Measurements from ENCODE around the gene ELK4.

The ELK4 gene, protein sequence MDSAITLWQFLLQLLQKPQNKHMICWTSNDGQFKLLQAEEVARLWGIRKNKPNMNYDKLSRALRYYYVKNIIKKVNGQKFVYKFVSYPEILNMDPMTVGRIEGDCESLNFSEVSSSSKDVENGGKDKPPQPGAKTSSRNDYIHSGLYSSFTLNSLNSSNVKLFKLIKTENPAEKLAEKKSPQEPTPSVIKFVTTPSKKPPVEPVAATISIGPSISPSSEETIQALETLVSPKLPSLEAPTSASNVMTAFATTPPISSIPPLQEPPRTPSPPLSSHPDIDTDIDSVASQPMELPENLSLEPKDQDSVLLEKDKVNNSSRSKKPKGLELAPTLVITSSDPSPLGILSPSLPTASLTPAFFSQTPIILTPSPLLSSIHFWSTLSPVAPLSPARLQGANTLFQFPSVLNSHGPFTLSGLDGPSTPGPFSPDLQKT

DNA sequence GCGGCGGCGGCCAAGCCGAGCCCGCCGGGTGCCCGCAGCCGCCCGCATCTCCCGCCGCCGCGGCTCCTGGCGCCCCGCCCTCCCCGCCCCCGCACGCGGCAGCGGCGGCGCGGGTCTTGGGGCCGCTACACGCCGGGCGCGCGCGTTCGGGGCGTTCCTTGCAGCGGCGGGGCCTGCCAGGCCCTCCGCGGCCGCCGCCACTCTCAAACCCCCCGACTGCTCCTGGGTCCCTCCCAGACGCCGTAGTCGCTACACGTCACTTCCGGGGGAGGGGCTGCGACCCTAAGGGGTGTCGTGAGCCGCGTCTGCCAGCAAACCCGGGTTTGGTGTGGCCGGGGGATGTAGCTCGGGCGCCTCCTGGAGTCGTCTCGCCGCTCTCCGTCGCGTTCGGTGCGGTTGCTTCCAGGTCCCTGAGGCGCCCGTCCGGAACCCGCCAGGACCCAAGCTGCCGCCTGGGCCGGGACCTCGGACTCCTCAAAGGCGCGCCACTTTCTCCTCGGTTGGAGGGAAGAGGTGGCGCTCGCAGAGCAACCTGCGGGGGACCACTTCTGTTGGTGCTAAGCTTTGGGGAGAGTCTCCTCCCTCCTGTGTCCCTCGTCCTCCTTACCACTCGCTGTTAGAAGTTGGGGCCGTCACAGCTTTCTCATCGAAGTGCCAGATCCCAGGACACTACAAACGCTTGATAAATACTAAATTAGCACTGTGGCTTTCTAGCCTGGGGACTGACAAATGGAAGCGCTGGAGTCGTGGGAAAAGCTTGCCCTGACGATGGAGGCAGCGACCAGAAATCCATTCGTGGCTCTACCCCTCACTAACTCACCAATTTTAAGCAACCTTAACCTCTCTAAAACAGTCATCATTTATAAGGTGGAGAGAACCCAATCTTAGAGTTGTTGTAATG, at the start of gene ELK4:
ELK4 (minus strand) TSS at position 244 of the 901 bp plus-strand sequence. CDS start 8,129 bp downstream, outside the sequence.
- DNase-seq (ENCODE audit: low read depth in 2 of 2) = peak; percentile 96 to 97

DNA sequence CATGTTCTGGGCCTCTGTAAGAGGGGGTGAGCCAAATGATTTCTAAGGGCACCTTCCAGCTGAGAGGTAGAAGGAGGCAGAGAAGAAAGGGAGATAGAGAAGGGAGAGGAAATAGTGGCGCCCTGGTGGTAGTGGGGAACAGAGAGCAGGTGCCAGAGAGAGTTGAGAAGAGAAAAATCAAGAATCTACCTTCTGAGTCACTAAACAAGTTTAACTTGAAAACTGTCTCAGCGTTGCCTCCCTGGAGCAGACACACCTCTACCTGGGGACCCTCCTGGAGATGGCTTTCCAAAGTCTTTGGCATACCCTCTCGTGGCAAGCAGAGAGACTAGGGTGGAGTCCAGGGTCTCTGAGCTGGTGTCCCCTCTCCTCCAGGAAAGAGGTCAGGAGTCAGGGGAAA, 49.6 kb upstream of the ELK4 start:
- DNase-seq (ENCODE audit: low read depth in 2 of 2) = no peak

DNA sequence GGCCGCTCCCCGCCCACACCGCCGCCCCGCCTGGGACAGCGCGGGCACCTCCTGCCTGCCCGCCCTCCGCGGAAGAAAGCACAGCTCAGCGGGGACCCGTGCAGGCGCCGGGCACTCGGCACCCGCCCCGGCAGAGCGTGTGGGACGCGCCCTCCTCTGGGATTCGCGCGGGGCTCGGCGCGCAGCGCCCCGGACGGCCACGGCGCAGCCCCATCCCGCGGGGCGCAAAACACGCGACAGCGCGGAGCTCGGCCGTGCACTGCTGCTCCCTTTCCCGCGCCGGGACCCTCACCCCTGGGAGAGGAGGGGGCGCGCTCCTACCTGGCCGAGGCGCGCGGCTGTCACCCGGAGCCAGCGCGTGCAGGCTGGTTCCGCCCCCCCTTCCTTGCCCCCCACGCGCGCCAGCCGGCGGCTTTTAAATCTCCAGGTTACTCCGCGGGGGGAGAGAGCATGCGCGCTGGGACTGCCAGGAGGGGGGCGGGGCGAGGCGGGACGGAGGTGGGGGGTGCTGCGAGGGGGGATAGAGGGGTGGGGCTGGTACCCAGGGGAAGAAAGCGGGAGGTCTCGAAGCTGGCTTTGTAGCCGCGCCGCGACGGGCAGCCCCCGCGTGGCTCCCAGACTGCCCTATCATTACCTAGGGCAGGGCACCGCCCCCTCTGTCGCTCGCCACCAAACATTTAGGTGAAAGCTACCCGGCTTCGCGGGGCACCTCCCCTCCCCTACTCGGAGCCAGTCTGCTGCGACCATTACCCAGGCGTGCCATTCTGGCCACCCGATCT, 48.5 kb upstream of the ELK4 start, which contains the start of gene SLC45A3:
SLC45A3 (minus strand) TSS at position 437 of the 779 bp plus-strand sequence. CDS start 15,853 bp downstream, outside the sequence.
- no peak for DNase-seq (ENCODE audit: low read depth in 2 of 2)

DNA sequence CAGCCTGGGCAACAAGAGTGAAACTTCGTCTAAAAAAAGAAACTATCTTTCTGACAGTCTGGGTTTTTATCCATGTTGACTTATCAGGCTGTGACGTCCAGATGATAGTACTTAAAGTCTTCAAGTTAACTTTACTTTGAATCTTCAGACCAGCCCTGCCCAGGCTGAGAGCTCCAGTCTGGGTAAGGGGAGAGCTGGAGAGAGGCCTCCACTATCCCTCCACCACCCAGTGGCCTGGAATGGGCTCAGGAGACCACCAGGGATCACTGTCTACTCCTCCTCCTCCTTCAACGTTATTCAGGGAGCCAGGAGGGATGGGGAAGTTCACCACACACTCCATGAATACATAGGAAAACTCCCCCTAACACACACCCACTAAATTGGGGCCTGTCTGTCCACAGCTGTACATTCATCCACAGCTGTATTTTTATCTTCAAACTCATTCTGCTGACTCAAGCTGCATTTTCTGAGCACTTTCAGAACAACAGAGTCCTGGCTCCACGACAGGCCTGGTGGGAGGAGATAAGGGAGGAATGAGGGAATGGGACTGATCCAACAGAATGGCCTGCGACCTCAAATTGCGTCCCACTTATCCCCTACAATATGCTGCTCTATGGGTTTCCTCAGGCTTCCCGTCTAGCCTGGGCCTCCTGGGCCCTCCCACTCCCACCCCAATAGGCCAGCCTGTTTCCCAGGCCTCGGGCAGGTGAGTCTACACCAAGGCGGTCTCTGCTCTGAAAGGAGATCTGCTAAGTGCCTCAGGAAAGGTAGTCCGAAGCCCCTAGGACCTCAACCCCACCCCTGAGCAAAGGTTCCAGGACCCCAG, 46.7 kb upstream of the ELK4 start:
- DNase-seq (ENCODE audit: low read depth in 2 of 2) = no peak

DNA sequence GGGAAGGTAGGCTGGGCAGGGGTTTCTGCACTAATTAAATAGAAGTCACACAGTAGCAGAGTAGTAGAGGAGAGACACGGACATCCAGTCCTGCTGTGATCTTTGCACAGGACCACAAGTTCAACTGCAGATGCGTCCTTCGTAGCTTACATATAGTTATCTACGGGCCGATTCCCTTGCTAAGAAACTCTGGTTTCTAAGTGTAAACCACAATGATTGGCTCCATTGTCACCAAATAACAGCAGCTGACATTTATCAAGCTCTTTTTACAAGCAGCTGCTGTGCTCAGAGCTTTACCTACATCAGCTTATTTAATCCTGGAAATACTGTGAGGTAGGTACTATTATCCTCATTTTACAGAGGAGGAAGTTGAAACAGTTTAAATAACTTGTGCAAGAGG, 45.4 kb upstream of the ELK4 start:
- DNase-seq (ENCODE audit: low read depth in 2 of 2) = no peak

DNA sequence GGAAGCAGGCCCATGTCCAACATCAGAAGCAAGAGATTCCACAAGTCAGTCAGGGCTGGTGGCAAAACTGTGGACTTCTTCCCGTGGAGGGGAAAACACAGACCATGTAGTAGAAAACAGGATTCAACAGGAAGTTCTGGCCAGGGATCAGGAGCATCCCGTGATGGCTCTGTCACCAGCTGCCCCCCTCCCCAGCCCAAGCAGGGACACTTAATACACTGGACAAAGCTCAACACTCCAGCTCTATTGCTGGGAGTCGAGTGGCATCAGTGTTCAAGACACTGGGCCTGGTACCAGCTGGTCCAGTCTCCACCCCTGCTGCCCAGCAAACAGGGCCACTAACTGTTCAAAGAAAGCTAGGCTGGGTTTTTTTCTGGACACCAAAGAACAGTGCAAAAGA, 44.8 kb upstream of the ELK4 start:
- DNase-seq (ENCODE audit: low read depth in 2 of 2) = no peak

DNA sequence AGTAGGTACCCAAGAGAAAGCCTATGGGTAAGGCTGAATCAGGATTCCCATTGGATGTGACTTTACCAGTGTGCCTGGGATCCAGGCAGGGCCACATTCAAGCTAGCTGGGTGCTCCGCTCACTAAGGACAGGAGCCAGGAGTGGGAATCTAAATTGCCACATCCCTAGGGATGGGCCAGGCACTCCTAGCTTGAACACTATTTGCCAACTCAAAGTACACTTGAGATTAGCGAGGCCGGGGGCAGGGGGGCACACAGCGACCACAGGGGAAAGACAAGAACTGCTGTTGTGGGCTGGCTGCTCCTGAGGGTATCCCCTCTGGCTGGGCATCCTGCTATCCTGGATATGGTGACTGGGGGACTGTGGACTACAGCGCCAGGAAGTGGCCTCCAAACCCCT, 44.2 kb upstream of the ELK4 start:
- no peak for DNase-seq (ENCODE audit: low read depth in 2 of 2)

DNA sequence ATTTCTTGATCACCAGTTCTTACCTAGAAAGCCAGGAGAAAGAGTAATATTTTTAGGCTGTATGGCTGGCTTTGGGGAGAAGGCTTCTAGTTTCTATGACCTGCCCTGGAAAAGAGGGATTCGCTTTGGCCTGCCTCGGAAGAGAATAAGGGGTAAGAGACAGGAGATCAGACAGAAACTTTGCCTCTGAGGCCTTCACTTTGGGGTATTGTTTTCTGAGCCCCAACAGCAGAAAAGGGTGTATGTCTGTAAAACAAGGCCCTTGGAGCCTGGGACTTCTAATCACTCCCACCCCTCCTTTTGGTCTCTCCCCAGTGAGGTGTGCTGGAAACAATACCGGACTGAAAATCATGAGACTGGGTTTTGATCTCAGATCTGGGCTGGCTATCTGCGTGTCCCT, 43.4 kb upstream of the ELK4 start:
- DNase-seq (ENCODE audit: low read depth in 2 of 2) = no peak

DNA sequence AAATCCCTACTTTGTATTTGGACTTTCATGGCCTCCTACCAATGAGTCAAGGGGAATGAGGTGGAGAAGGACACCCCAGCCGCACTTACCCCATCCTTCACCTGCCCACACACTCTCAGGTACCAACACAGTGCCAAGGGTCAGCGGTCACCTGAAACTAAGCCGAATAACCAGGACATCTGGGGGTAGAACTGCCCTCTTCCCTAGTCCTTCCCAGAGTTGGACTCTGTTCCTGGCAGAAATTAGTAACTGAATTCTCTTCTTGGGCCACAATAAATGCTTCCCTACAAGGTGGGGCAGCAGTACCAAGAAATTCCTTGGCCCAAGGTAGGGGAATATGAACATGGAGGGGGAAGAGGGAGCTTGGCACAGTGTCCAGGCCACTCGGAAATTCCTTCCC, 41.2 kb upstream of the ELK4 start:
- no peak for DNase-seq (ENCODE audit: low read depth in 2 of 2)

DNA sequence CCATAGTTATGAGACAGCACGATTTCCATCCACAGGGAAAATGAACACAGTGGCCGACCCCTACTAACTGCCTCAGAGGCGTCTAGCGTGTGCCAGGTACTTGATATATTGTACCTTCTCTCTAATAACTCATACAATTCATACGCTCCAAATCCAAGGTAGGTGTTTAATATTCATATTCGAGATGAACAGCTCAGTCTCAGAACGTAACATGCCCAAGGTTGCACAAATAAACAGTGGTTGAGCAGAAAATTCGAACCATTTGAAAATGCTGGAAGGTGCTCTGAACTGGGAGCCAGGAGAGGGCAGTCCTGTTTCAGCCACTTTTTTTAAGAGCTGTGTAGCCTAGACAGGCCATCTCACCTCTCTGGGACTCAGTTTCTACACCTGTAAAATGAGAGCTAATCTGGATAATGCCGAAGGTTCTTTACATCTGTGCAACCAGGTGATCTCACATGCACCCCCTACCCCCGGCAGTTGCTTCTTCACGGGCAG, 40.6 kb upstream of the ELK4 start:
- DNase-seq (ENCODE audit: low read depth in 2 of 2) = no peak

DNA sequence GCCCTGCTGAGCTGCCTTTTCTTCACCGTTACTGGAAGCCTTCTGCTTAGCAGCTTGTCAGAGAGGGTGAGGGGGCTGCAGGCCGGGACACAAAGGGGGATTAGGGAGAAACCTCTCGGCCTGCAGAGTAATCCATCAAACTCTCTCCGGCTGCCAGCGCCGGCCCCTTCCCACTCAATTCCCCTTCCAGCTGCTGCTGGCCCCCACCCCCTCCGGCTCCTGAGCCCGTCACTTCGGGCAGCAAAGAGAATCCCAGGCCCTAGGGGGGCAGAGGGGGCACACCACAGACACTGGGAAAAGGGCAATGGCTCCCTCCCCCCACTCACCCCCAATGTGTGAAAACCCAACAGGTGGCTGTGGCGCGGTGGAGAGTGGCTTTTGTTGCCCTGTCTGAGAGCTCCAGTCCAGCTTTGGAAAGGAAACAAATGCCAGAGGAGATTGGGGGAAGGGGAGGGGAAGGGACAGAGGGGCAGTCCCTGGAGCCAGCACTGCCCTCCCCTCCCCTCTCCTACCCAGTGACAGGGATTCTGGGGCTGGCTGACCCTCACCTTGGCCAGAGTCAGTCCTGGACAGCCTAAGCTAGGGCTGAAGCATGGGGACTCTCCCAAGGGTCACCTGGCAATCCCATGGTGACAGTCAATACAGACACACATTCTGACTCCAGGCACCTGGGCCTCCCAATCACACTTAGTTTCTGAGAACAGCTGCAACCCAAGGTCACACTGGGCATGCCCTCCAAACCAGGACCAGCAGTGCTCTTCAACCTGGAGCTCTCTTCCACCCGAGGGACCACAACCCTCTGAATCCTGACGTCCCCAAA, 39.0 kb upstream of the ELK4 start:
- DNase-seq (ENCODE audit: low read depth in 2 of 2) = no peak

DNA sequence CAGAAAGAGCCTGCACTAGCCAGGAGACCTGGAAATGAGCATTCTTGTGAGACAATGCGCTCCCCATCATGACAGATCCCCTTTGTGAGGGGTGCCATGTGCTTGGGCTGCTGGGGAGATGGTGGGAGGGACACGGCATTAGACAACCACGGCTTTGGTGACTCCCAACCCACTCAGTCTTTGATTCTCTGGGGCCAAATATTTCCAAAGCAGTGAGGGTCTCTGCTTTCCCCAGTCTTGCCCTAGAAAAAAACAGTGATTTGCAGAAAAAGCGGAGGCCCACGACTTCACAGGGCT, 38.3 kb upstream of the ELK4 start:
- no peak for DNase-seq (ENCODE audit: low read depth in 2 of 2)

DNA sequence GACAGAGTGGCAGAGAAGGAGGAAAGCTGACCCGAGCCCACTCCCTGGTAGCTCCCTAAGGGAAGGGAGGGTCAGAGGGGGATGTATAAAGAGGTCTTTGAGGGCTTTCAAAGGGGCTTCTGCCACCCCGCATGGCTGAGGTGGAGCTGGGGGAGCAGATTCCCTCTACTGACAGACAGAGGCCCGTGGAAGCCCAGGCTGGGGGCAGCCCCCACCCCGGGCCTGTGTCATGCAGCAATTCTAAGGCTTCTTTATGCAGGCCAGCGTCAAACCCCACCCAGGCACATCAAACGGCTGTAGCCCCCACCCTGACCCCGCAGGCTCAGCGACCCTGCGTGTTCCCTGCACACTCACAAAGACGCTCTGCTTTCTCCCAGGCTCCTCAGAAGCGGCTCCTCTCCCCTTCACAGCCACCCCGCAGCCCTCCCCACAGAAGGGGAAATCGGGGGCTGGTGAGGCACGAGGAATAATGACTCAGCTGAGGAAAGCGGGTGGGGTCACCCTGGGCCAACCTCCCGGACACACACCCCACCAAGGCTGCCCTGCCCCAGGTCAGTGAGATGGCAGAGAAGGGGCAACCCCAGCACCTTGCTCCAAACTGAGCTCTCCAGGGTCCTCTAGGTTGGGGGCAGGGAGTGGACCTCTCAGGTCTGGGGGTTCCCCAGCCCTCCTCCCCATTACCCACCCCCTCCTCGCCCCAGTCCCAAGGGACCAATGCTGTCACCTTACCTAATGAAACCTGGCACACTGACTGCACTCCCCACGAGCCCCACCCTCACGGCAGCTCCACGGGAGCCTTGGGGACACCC, 37.7 kb upstream of the ELK4 start:
- DNase-seq (ENCODE audit: low read depth in 2 of 2) = no peak

DNA sequence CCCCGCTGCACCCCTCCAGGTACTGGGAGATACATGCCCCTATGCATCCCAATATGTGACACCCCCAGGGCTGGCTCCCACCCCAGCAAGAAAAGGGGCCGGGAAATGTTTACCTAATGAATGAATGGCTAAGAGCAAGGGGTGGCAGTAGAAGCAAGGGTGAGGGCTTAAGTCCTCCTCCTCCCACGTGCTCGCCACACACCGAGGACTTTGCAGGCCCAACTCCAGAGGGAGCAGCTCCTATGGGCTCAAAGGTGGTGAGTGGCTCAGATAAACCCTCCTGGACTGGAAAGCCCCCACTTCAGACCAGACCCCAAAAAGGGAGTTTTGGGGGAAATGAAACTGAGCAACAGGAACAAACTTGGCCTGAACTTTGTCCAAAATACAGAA, 37.1 kb upstream of the ELK4 start:
- no peak for DNase-seq (ENCODE audit: low read depth in 2 of 2)

DNA sequence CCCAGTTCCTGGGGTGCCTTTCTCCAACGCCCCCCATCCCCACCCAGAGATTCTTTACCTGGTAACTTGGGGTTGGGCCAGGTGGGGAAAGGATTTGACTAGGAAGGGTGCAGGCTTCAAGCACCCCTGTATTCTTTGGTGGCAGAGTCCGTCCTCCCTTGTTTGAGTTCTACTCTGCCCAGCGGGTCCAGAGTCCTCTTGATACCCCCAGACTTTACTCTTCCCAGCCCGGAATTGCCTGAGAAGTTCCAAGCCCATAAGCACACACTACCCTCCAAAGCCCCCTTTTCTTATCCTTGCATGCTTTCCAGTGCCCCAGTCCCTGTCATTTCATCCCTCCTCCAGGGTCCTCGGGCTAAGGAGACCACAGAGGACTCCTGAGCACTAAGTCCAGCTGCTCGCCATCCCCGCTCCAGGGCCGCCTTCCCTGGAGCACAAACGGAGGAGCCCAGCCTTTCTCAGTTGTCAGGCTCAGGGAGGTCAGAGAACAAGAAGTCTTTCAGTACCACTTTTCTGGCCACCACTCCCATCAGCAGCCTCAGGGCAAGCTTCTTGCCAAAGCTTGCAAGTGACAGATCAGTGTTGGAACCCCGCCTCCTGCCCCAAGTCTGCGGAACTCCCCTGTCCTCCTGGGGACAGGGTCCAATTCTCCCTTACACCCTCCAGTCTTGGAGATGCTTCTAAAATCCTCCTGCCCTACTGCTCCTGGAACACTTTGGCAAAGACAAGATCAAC, 36.3 kb upstream of the ELK4 start:
- no peak for DNase-seq (ENCODE audit: low read depth in 2 of 2)

DNA sequence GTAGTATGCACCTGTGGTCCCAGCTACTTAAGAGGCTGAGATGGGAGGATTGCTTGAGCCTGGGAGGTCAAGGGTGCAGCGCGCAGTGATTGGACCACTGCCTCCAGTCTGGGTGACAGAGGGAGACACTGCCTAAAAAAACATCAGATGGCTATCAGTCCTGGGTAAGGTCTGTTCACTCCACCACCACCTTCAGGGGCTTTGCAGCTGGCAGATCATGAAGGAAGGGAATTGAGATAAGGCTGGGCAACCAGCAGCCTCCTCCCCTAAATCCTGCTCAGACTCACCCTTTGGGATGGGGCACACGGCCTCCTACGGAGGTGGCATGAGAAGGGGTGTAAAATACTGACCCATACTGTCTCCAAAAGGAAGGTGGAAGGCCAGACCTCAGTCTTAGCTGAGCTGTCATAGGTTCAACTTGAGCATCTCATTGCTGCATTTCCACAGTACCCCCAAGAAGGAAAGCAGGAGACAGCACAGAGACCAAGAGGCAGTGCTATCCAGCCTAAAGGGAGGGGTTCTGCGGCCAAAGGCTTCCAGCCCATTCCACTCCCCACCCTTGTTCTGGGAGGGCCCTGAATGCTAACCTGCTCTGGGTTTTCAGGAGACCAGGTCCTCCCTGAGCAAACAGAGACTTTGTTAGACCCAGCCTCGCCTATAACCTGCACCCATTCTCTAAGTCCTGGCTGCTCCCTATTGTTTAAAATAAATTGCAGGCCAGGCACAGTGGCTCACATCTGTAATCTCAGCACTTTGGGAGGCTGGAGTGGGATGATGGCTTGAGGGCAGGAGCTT, 34.8 kb upstream of the ELK4 start:
- no peak for DNase-seq (ENCODE audit: low read depth in 2 of 2)

DNA sequence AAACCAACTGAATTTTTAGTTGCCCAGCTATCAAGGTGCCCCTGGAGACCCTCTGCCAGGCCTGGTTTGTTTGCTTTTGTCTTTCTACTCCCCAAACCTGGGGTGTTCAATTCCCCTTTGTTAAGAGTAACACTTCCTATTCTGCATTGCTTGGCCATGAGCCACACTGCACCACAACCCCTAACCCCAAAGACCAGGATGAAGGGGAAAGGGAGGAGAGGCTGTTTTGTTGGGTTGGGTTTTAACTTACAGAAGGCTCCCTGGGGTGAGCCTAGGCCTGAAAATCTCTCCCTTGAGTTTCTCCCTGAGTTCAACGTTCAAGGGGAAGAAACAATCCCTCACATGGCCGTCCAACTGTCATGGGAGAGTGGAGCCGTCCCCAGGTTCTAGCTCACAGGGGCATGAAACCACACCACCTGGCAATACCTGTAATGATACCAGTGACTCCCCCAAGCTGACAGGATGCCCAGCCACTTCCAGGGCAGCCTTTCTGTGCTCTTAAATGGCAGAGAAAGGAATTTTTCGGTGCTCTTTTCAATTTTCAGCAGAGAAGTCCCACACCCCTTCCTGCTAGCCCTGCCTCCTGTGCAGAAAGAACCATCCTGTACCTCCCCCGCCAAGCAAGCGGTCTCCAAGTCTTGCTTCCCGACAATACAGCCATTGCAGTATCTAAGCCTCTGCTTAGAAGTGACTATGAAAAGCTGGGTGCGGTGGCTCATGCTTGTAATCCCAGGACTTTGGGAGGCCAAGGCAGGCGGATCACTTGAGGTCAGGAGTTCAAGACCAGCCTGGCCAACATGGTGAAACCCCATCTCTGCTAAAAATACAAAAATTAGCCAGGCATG, 33.6 kb upstream of the ELK4 start:
- no peak for DNase-seq (ENCODE audit: low read depth in 2 of 2)

Measured in fibroblast of skin of left quadriceps (primary cell).